ENCODE results near the gene SLC4A9. TPM values are rescaled to one million over a fixed set of nuclear protein-coding genes. Genes with fewer than 3 reads are reported as not detected.

The SLC4A9 gene
- total and polyA plus RNA-seq, 8 donors = 0.30 TPM; not detected in 7

- WGBS, 5 donors = 0% methylated on average over 24 to 54 of the region's 54 CpGs
- no peak for TF ChIP-seq POLR2A (IDR thresholded peaks at IDR 0.05)
- TF ChIP-seq POLR2AphosphoS5 (IDR thresholded peaks at IDR 0.05) = peak; percentile 15 to 72 (median 28)
- no peak for TF ChIP-seq EP300 (IDR thresholded peaks at IDR 0.05)
- TF ChIP-seq CTCF (IDR thresholded peaks at IDR 0.05) = no peak
- Histone ChIP-seq H3K9me3 (no peaks in the 10 kb centered on the region), H3K27ac (peak overlapping the region; percentile 91 to 98 (median 97)), H3K36me3 (peaks cover 0 to 5% (median 4%) of the 10 kb centered on the region in 4 donors), H3K27me3 (no peaks in the 10 kb centered on the region), H3K4me1 (peaks cover 21 to 48% (median 39%) of the 10 kb centered on the region in 4 donors), H3K4me3 (peak overlapping the region; percentile 74 to 98 (median 84))
- intact Hi-C loops (cut with DNase I; ENCODE audit: low total_unique reads) = no loop called here
- DNase-seq = peak; percentile 95 to 98
Measured at GRCh38 chr5:140400730-140401361, 40.9 kb downstream of the SLC4A9 start.

- H3K36me3 ChIP-seq = peaks cover 0 to 13% (median 10%) of the 10 kb centered on the region in 4 donors
- H3K4me1 ChIP-seq = peaks cover 24 to 55% (median 43%) of the 10 kb centered on the region in 4 donors
- peak within 1 kb of the TSS; percentile 85 to 99 (median 92) for H3K4me3 ChIP-seq
- DNase-seq = peak; percentile 98 to 100
- intact Hi-C loops (cut with DNase I; ENCODE audit: low total_unique reads) = no loop called here
- WGBS, 5 donors = 0 to 1% (median 0%) methylated on average over 22 to 83 of the region's 83 CpGs
- H3K27ac ChIP-seq = peak within 1 kb of the TSS; percentile 93 to 98 (median 97)
- no peaks in the 10 kb centered on the region for H3K9me3 ChIP-seq
- no peaks in the 10 kb centered on the region for H3K27me3 ChIP-seq
- peak in 2 of 4 donors; percentile 92 to 96 for TF ChIP-seq POLR2A (IDR thresholded peaks at IDR 0.05)
- no peak for TF ChIP-seq EP300 (IDR thresholded peaks at IDR 0.05)
- peak; percentile 90 to 96 (median 94) for TF ChIP-seq POLR2AphosphoS5 (IDR thresholded peaks at IDR 0.05)
- TF ChIP-seq CTCF (IDR thresholded peaks at IDR 0.05) = peak in 1 of 7 experiments; percentile 15
Measured at GRCh38 chr5:140401362-140402257, 41.6 kb downstream of the SLC4A9 start, which contains the start of gene ANKHD1. TSS of gene ANKHD1 (plus strand) at chr5:140401833. CDS start at chr5:140401968, 135 bp downstream.

GRCh38 chr5:140402258-140403074 lies 42.5 kb downstream of the SLC4A9 start:
- peak; percentile 33 to 80 for DNase-seq
- peaks cover 0 to 14% (median 11%) of the 10 kb centered on the region in 4 donors for H3K36me3 ChIP-seq
- TF ChIP-seq CTCF (IDR thresholded peaks at IDR 0.05) (no peak), POLR2A (IDR thresholded peaks at IDR 0.05) (no peak), EP300 (IDR thresholded peaks at IDR 0.05) (no peak), POLR2AphosphoS5 (IDR thresholded peaks at IDR 0.05) (no peak)
- H3K27ac ChIP-seq = peak overlapping the region; percentile 93 to 98 (median 97)
- H3K4me3 ChIP-seq = peak overlapping the region; percentile 85 to 99 (median 92)
- WGBS, 5 donors = 1 to 5% (median 2%) methylated on average over 22 to 36 of the region's 36 CpGs
- intact Hi-C loops (cut with DNase I; ENCODE audit: low total_unique reads) = no loop called here
- no peaks in the 10 kb centered on the region for H3K9me3 ChIP-seq
- H3K27me3 ChIP-seq = no peaks in the 10 kb centered on the region
- H3K4me1 ChIP-seq = peaks cover 28 to 64% (median 47%) of the 10 kb centered on the region in 4 donors
